Gastroesophageal sphincter (tissue), 3 donors: ENCODE data around the gene AGA.

Experiments used
- CTCF ChIP-seq, 4 experiments: fragments of 200-600 bp in 2 of 4; fragments of 450-650 bp in 2 of 4; sonication (generic) in 1 of 4; IDR thresholded peaks; one replicate each; pipeline ENCODE4 v1.5.1; 2017 to 2019; ENCODE audit warnings: antibody characterized with exemption in 4 of 4, mild to moderate bottlenecking in 2 of 4, moderate library complexity in 2 of 4
- POLR2AphosphoS5 ChIP-seq: sonication (generic); formaldehyde crosslinking; IDR thresholded peaks from one replicate; pipeline ENCODE4 v1.6.1; 2017; ENCODE audit warnings: antibody characterized with exemption

GRCh38 chr4:177450426-177451107 lies 8.3 kb upstream of the AGA start:
- TF ChIP-seq CTCF (IDR thresholded peaks at IDR 0.05) (no peak), POLR2AphosphoS5 (no peak)
